KMS-11 (cell line): ENCODE data around the gene NFATC1.

Experiments
- H2AFZ ChIP-seq: fragments of 200-600 bp; sonication (generic); 2 replicates; pipeline ENCODE4 v1.6.1; 2016; ENCODE audit warnings: antibody characterized with exemption, mixed run types, low read depth
- H3K27ac ChIP-seq: fragments of 200-600 bp; sonication (generic); 2 replicates; pipeline ENCODE4 v1.6.1; 2016; ENCODE audit warnings: mild to moderate bottlenecking, mixed run types
- H3K27me3 ChIP-seq: fragments of 200-600 bp; sonication (generic); 2 replicates; pipeline ENCODE4 v1.6.1; 2017; ENCODE audit warnings: mild to moderate bottlenecking, low read depth, mixed run types, moderate library complexity; ENCODE audit not compliant: insufficient read depth
- H3K36me3 ChIP-seq: fragments of 200-600 bp; sonication (generic); 2 replicates; pipeline ENCODE4 v1.6.1; 2017; ENCODE audit warnings: mild to moderate bottlenecking, mixed run types; ENCODE audit not compliant: insufficient read depth
- H3K4me1 ChIP-seq: fragments of 200-600 bp; sonication (generic); 2 replicates; pipeline ENCODE4 v1.6.1; 2016; ENCODE audit warnings: mild to moderate bottlenecking, low read depth, mixed run types; ENCODE audit not compliant: poor library complexity, severe bottlenecking
- H3K4me2 ChIP-seq: fragments of 200-600 bp; sonication (generic); 2 replicates; pipeline ENCODE4 v1.7.0; 2016; ENCODE audit warnings: mild to moderate bottlenecking, mixed run types
- H3K4me3 ChIP-seq: fragments of 200-600 bp; sonication (generic); IDR thresholded peaks from 2 replicates; pipeline ENCODE4 v1.6.1; 2017; ENCODE audit warnings: low read depth, low read length, mixed read lengths; ENCODE audit not compliant: insufficient read depth
- H3K79me2 ChIP-seq: fragments of 200-600 bp; sonication (generic); 2 replicates; pipeline ENCODE4 v1.6.1; 2016; ENCODE audit warnings: low read depth, mixed run types; ENCODE audit not compliant: insufficient read depth
- H3K9ac ChIP-seq: fragments of 200-600 bp; sonication (generic); 2 replicates; pipeline ENCODE4 v1.6.1; 2016; ENCODE audit warnings: mild to moderate bottlenecking, mixed run types
- H4K20me1 ChIP-seq: fragments of 200-600 bp; sonication (generic); 2 replicates; pipeline ENCODE4 v1.6.1; 2016; ENCODE audit warnings: mild to moderate bottlenecking, mixed run types; ENCODE audit not compliant: insufficient read depth
- TF ChIP-seq, protein P1 (sequence below): fragments of 200-600 bp; sonication (generic); conservative IDR thresholded peaks from 2 replicates; pipeline ENCODE4 v1.6.1; 2017; ENCODE audit warnings: low read depth, mild to moderate bottlenecking, antibody characterized with exemption, low read length, moderate library complexity, mixed read lengths

Gene NFATC1

DNA sequence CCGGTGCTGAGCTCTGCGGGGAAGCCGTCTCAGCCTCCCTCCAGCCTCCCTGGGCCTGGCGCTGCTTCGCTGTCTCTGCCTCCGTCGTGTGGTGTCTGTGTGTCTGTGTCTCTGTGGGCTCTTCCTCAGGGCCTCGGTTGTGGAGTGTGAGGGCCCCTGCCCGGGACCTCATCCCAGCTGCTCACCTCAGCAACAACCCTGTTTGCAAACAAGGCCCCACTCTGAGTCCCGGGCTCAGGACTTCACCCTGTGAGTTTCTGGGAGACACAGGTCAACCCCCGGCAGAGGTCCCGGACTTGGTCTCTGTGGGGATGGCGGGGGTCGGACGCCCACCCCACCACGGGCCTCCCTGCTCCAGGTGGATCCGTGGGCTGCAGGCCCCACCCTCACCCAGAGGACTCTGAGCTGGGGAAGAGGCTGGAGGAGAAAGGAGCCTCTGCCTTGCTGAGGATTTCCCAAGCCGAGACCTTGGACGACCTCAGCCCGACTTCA, 156.5 kb downstream of the NFATC1 start:
- no peaks in the 10 kb centered on the region for H3K79me2 ChIP-seq
- no peak overlapping the region for H3K27ac ChIP-seq
- H3K4me2 ChIP-seq, result no peak overlapping the region
- no peak overlapping the region for H3K4me3 ChIP-seq
- TF ChIP-seq, protein P1, sequence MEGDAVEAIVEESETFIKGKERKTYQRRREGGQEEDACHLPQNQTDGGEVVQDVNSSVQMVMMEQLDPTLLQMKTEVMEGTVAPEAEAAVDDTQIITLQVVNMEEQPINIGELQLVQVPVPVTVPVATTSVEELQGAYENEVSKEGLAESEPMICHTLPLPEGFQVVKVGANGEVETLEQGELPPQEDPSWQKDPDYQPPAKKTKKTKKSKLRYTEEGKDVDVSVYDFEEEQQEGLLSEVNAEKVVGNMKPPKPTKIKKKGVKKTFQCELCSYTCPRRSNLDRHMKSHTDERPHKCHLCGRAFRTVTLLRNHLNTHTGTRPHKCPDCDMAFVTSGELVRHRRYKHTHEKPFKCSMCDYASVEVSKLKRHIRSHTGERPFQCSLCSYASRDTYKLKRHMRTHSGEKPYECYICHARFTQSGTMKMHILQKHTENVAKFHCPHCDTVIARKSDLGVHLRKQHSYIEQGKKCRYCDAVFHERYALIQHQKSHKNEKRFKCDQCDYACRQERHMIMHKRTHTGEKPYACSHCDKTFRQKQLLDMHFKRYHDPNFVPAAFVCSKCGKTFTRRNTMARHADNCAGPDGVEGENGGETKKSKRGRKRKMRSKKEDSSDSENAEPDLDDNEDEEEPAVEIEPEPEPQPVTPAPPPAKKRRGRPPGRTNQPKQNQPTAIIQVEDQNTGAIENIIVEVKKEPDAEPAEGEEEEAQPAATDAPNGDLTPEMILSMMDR, result no peak
- H3K36me3 ChIP-seq, result no peaks in the 10 kb centered on the region
- H3K27me3 ChIP-seq, result peaks cover 38% of the 10 kb centered on the region; the same call in 1 of the 2 replicates
- H2AFZ ChIP-seq, result no peak overlapping the region
- H3K9ac ChIP-seq, result no peak overlapping the region
- no peaks in the 10 kb centered on the region for H4K20me1 ChIP-seq
- no peaks in the 10 kb centered on the region for H3K4me1 ChIP-seq

- no peaks in the 10 kb centered on the region for H3K4me1 ChIP-seq
- no peaks in the 10 kb centered on the region for H3K36me3 ChIP-seq
- no peak overlapping the region for H3K4me2 ChIP-seq
- no peak overlapping the region for H3K4me3 ChIP-seq
- H3K27ac ChIP-seq, result no peak overlapping the region
- H4K20me1 ChIP-seq, result no peaks in the 10 kb centered on the region
- TF ChIP-seq, protein P1, result no peak
- H3K9ac ChIP-seq, result no peak overlapping the region
- peaks cover 38% of the 10 kb centered on the region; the same call in 1 of the 2 replicates for H3K27me3 ChIP-seq
- H3K79me2 ChIP-seq, result no peaks in the 10 kb centered on the region
- H2AFZ ChIP-seq, result no peak overlapping the region
These were observed 157.0 kb downstream of the NFATC1 start for GRCh38 chr18:79552696-79553095.

DNA sequence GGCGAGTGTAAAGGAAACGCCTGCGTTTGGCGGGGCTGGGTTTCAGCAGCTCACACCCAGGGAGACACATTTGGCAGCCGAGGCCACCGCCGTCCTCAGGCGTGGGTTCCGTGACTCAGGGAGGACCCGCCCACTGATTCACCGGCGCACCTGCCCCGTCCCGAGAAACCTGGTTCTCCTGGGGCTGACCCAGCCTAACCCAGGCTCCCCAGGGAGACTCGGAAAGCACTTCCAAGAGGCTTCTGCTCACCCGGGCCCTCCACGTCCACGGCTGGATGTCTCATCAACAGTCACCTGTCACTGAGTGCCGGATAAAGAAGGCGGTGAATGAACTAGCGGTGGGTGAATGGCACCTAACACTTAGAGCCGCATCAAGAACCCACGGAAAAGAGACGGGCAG, 157.4 kb downstream of the NFATC1 start:
- Histone ChIP-seq H3K27ac (no peak overlapping the region), H3K36me3 (no peaks in the 10 kb centered on the region), H4K20me1 (no peaks in the 10 kb centered on the region), H3K4me3 (no peak overlapping the region), H3K27me3 (peaks cover 38% of the 10 kb centered on the region; the same call in 1 of the 2 replicates), H3K4me1 (no peaks in the 10 kb centered on the region), H3K79me2 (no peaks in the 10 kb centered on the region), H3K9ac (no peak overlapping the region), H2AFZ (no peak overlapping the region), H3K4me2 (no peak overlapping the region)
- TF ChIP-seq, protein P1, result no peak

- TF ChIP-seq, protein P1, result no peak
- Histone ChIP-seq H3K36me3 (no peaks in the 10 kb centered on the region), H3K79me2 (no peaks in the 10 kb centered on the region), H2AFZ (no peak overlapping the region), H3K4me3 (no peak overlapping the region), H3K27me3 (peaks cover 37% of the 10 kb centered on the region), H3K9ac (no peak overlapping the region), H3K4me2 (no peak overlapping the region), H3K27ac (no peak overlapping the region), H4K20me1 (no peaks in the 10 kb centered on the region), H3K4me1 (no peaks in the 10 kb centered on the region)
These were observed 158.0 kb downstream of the NFATC1 start for GRCh38 chr18:79553696-79554095.
